ENCODE measurements around the gene OPN5. TPM values are rescaled to one million over a fixed set of nuclear protein-coding genes. Genes with fewer than 3 reads are reported as not detected.

OPN5 gene
- total and polyA plus RNA-seq, 12 donors: 0.16 TPM; not detected in 11

DNA sequence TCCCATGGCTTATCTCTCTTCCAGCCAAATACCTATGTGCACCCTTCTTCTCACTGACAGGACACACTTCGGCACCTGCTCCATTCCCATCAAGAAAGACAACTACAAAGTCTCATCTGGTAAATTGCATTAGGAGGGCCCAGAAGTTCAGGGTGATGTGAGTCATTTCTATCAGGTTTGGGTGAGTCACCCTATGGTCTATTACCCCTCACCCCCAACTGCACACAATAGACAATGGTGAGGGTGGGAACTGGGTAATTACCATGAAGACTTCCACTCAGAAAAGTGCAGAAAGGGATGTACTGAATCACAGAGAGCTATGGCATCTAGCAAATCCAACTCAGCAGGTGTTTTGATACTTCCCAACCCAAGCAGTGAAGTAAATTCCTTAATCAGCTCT is 54.8 kb downstream of the OPN5 start:
- Histone ChIP-seq H3K27me3 (no peaks in the 10 kb centered on the region), H3K4me1 (replicated peaks in 1 of 2) (peaks cover 0 to 4% of the 10 kb centered on the region in 2 donors), H3K27ac (no peak overlapping the region), H3K9me3 (replicated peaks in 1 of 3) (no peaks in the 10 kb centered on the region), H3K4me3 (no peak overlapping the region), H3K36me3 (replicated peaks in 1 of 2) (no peaks in the 10 kb centered on the region)
- no peak for TF ChIP-seq POLR2A (IDR thresholded peaks at IDR 0.05)
- TF ChIP-seq, protein P1, sequence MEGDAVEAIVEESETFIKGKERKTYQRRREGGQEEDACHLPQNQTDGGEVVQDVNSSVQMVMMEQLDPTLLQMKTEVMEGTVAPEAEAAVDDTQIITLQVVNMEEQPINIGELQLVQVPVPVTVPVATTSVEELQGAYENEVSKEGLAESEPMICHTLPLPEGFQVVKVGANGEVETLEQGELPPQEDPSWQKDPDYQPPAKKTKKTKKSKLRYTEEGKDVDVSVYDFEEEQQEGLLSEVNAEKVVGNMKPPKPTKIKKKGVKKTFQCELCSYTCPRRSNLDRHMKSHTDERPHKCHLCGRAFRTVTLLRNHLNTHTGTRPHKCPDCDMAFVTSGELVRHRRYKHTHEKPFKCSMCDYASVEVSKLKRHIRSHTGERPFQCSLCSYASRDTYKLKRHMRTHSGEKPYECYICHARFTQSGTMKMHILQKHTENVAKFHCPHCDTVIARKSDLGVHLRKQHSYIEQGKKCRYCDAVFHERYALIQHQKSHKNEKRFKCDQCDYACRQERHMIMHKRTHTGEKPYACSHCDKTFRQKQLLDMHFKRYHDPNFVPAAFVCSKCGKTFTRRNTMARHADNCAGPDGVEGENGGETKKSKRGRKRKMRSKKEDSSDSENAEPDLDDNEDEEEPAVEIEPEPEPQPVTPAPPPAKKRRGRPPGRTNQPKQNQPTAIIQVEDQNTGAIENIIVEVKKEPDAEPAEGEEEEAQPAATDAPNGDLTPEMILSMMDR (IDR thresholded peaks at IDR 0.05): no peak
- no peak for DNase-seq
- intact Hi-C loops (cut with DNase I): no loop called here
- 79 to 95% (median 84%) methylated on average over 1 of the region's 1 CpG for WGBS, 4 donors

- Histone ChIP-seq H3K36me3 (replicated peaks in 1 of 2) (no peaks in the 10 kb centered on the region), H3K27me3 (peaks cover 4% of the 10 kb centered on the region), H3K4me3 (no peak overlapping the region), H3K4me1 (replicated peaks in 1 of 2) (no peaks in the 10 kb centered on the region), H3K9me3 (replicated peaks in 1 of 3) (no peaks in the 10 kb centered on the region), H3K27ac (no peak overlapping the region)
- TF ChIP-seq POLR2A (IDR thresholded peaks at IDR 0.05): no peak
- TF ChIP-seq, protein P1 (IDR thresholded peaks at IDR 0.05): no peak
- WGBS, 4 donors: 84 to 91% (median 85%) methylated on average over 1 of the region's 1 CpG
- intact Hi-C loops (cut with DNase I): no loop called here
- no peak for DNase-seq
Observed at GRCh38 chr6:47839645-47840044, 57.8 kb downstream of the OPN5 start.

- TF ChIP-seq POLR2A (IDR thresholded peaks at IDR 0.05): no peak
- TF ChIP-seq, protein P1 (IDR thresholded peaks at IDR 0.05): no peak
- 76 to 83% (median 80%) methylated on average over 3 of the region's 3 CpGs for WGBS, 4 donors
- H3K4me1 ChIP-seq (replicated peaks in 1 of 2): no peaks in the 10 kb centered on the region
- H3K27ac ChIP-seq: no peak overlapping the region
- H3K4me3 ChIP-seq: no peak overlapping the region
- no peaks in the 10 kb centered on the region for H3K9me3 ChIP-seq (replicated peaks in 1 of 3)
- H3K36me3 ChIP-seq (replicated peaks in 1 of 2): no peaks in the 10 kb centered on the region
- intact Hi-C loops (cut with DNase I): no loop called here
- DNase-seq: no peak
- peaks cover 4% of the 10 kb centered on the region for H3K27me3 ChIP-seq
Observed at GRCh38 chr6:47844881-47845280, 63.0 kb downstream of the OPN5 start.

- intact Hi-C loops (cut with DNase I): no loop called here
- DNase-seq: no peak
- no peaks in the 10 kb centered on the region for H3K36me3 ChIP-seq (replicated peaks in 1 of 2)
- no peak overlapping the region for H3K4me3 ChIP-seq
- H3K9me3 ChIP-seq (replicated peaks in 1 of 3): no peaks in the 10 kb centered on the region
- TF ChIP-seq POLR2A (IDR thresholded peaks at IDR 0.05): no peak
- TF ChIP-seq, protein P1 (IDR thresholded peaks at IDR 0.05): no peak
- 58 to 64% (median 59%) methylated on average over 1 of the region's 1 CpG for whole genome bisulfite sequencing, 4 donors
- H3K27ac ChIP-seq: no peak overlapping the region
- peaks cover 4% of the 10 kb centered on the region for H3K27me3 ChIP-seq
- H3K4me1 ChIP-seq (replicated peaks in 1 of 2): no peaks in the 10 kb centered on the region
Observed at GRCh38 chr6:47846752-47847151, 64.9 kb downstream of the OPN5 start.

Data from adrenal gland (tissue), 12 donors.